HCT116 (cell line): ENCODE data around the gene TSPAN14. TPM values are rescaled to one million over a fixed set of nuclear protein-coding genes. Genes with fewer than 3 reads are reported as not detected.

Source experiments
- ATAC-seq: fragments of 200-7000 bp; cut with Tn5 transposase; 2 replicates; pipeline ENCODE4 v1.9.1; 2020; ENCODE audit warnings: mild to moderate bottlenecking, moderate library complexity
- BruUV-seq: library from RNA; stranded (reverse); fragments of 400-500 nt; replicated peaks from 2 replicates; lab custom pipeline; 2021; lab: Mats Ljungman, UMichigan
- CTCF ChIA-PET: fragments of 300-600 bp; sonication (Branson Sonifier 250); formaldehyde crosslinking; loops from one replicate; lab custom pipeline; 2021; ENCODE audit warnings: antibody characterized with exemption; lab: Charles Lee
- POLR2A ChIA-PET: fragments of 300-600, 350-600 bp; sonication (Branson Sonifier 250); formaldehyde crosslinking; loops from one replicate; lab custom pipeline; 2021; ENCODE audit warnings: antibody characterized with exemption; lab: Charles Lee
- RAD21 ChIA-PET, 2 experiments: fragments of 300-600 bp; sonication (Branson Sonifier 250); formaldehyde crosslinking; loops; one replicate each; lab custom pipeline; 2023; ENCODE audit warnings: low total read pairs in 2 of 2; ENCODE audit not compliant: uncharacterized antibody in 2 of 2, unreplicated experiment in 2 of 2, low non-redundant PET in 1 of 2; lab: Charles Lee
- DNase-seq: peaks from one replicate; pipeline ENCODE4 v3.0.0-alpha.2; 2010; ENCODE audit warnings: low read depth, low spot score
- H2AFZ ChIP-seq: fragments of 200-600 bp; shearing (Covaris generic), sonication (generic); 2 replicates; pipeline ENCODE4 v1.6.1; 2017; ENCODE audit warnings: low read depth, mixed run types, mixed read lengths, antibody characterized with exemption, low read length; ENCODE audit not compliant: poor library complexity, severe bottlenecking
- H3K27ac ChIP-seq: 2 replicates; pipeline ENCODE4 v1.5.1; 2012; ENCODE audit warnings: low read depth, low read length
- H3K27me3 ChIP-seq: fragments of 200-600 bp; sonication (generic); 2 replicates; pipeline ENCODE4 v1.6.1; 2016; ENCODE audit warnings: mixed run types, low read length, mixed read lengths; ENCODE audit not compliant: insufficient read depth
- H3K36me3 ChIP-seq, 2 experiments: fragments of 200-500 bp in 1 of 2; fragments of 200-600 bp in 1 of 2; sonication (Bioruptor generic) in 1 of 2; sonication (generic) in 1 of 2; 2 replicates each; pipeline versions ENCODE4 v1.5.1 to v1.6.1; 2014 to 2016; ENCODE audit warnings: low read length in 2 of 2, inconsistent platforms in 1 of 2, mixed read lengths in 1 of 2, mixed run types in 1 of 2; ENCODE audit not compliant: insufficient read depth in 2 of 2, control insufficient read depth in 1 of 2
- H3K4me1 ChIP-seq, 2 experiments: fragments of 200-600 bp in 1 of 2; sonication (generic) in 1 of 2; 2 replicates each; pipeline versions ENCODE4 v1.5.1 to v1.6.1; 2012 to 2017; ENCODE audit warnings: low read length in 2 of 2, inconsistent platforms in 1 of 2, mild to moderate bottlenecking in 1 of 2, mixed read lengths in 1 of 2, mixed run types in 1 of 2, moderate library complexity in 1 of 2; ENCODE audit not compliant: insufficient read depth in 2 of 2, control insufficient read depth in 1 of 2
- H3K4me2 ChIP-seq: fragments of 200-600 bp; sonication (generic); 2 replicates; pipeline ENCODE4 v1.6.1; 2017; ENCODE audit warnings: mixed run types, low read length, mixed read lengths
- H3K4me3 ChIP-seq, 2 experiments: fragments of 200-600 bp in 1 of 2; sonication (generic) in 1 of 2; replicated peaks in 1 of 2; 2 replicates each; pipeline ENCODE4 v1.5.1; 2011 to 2016; ENCODE audit warnings: low read length in 2 of 2, control low read depth in 1 of 2, low read depth in 1 of 2, mild to moderate bottlenecking in 1 of 2, mixed read lengths in 1 of 2, mixed run types in 1 of 2
- H3K79me2 ChIP-seq: fragments of 200-600 bp; sonication (generic); 2 replicates; pipeline ENCODE4 v1.6.1; 2017; ENCODE audit warnings: mild to moderate bottlenecking, mixed run types, low read length, moderate library complexity, mixed read lengths; ENCODE audit not compliant: insufficient read depth
- H3K9ac ChIP-seq: fragments of 200-600 bp; sonication (generic); 2 replicates; pipeline ENCODE4 v1.6.1; 2016; ENCODE audit warnings: low read length, mixed read lengths
- H3K9me2 ChIP-seq: fragments of 200-600 bp; sonication (generic), shearing (Covaris generic); 2 replicates; pipeline ENCODE4 v1.6.1; 2017; ENCODE audit warnings: mixed run types, mild to moderate bottlenecking, moderate library complexity; ENCODE audit not compliant: insufficient read depth
- H3K9me3 ChIP-seq, 2 experiments: fragments of 200-500 bp in 1 of 2; fragments of 200-600 bp in 1 of 2; sonication (Bioruptor generic) in 1 of 2; sonication (generic) in 1 of 2; 2 replicates each; pipeline ENCODE4 v1.6.1; 2014 to 2017; ENCODE audit warnings: low read length in 2 of 2, mixed read lengths in 2 of 2, inconsistent platforms in 1 of 2, low read depth in 1 of 2, mild to moderate bottlenecking in 1 of 2, mixed run types in 1 of 2, moderate library complexity in 1 of 2; ENCODE audit not compliant: control insufficient read depth in 1 of 2, insufficient read depth in 1 of 2
- H4K20me1 ChIP-seq: fragments of 200-600 bp; sonication (generic), shearing (Covaris generic); 2 replicates; pipeline ENCODE4 v1.6.1; 2017; ENCODE audit warnings: mixed run types, mild to moderate bottlenecking, moderate library complexity; ENCODE audit not compliant: insufficient read depth
- CEBPB ChIP-seq: IDR thresholded peaks from 2 replicates; pipeline ENCODE4 v1.6.1; 2012; ENCODE audit warnings: low read depth
- EGR1 ChIP-seq: IDR thresholded peaks from 2 replicates; pipeline ENCODE4 v1.6.1; 2012; ENCODE audit warnings: low read depth
- FOSL1 ChIP-seq: IDR thresholded peaks from 2 replicates; pipeline ENCODE4 v1.6.1; 2012; ENCODE audit warnings: low read depth
- POLR2AphosphoS5 ChIP-seq: IDR thresholded peaks from 2 replicates; pipeline ENCODE4 v1.6.1; 2011; ENCODE audit warnings: mild to moderate bottlenecking, low read depth, low read length, moderate library complexity
- SP1 ChIP-seq: IDR thresholded peaks from 2 replicates; pipeline ENCODE4 v1.6.1; 2012; ENCODE audit warnings: low read depth
- SRF ChIP-seq: IDR thresholded peaks from 2 replicates; pipeline ENCODE4 v1.6.1; 2012; ENCODE audit warnings: low read depth
- ZNF274 ChIP-seq: fragments of 200-500 bp; sonication (Bioruptor generic); IDR thresholded peaks from 2 replicates; pipeline ENCODE4 v1.6.1; 2014; ENCODE audit warnings: mild to moderate bottlenecking, low read depth, low read length, inconsistent platforms
- intact Hi-C: fragments of 100-400 bp; cut with micrococcal nuclease; formaldehyde crosslinking; loops from 2 replicates; pipeline ENCODE4 v1.10.0; 2022
- total RNA-seq: library from RNA; stranded (reverse); gene quantifications from one replicate; pipeline ENCODE4 v1.2.1, GENCODE V29; 2021; ENCODE audit not compliant: unreplicated experiment
- TF ChIP-seq, protein P1 (sequence below): IDR thresholded peaks from 2 replicates; pipeline ENCODE4 v1.6.1; 2012
- TF ChIP-seq, protein P2 (sequence below): IDR thresholded peaks from 2 replicates; pipeline ENCODE4 v1.6.1; 2012

TSPAN14 gene
- total RNA-seq, 1 experiment from 2014 or later = 86.8 TPM

DNA sequence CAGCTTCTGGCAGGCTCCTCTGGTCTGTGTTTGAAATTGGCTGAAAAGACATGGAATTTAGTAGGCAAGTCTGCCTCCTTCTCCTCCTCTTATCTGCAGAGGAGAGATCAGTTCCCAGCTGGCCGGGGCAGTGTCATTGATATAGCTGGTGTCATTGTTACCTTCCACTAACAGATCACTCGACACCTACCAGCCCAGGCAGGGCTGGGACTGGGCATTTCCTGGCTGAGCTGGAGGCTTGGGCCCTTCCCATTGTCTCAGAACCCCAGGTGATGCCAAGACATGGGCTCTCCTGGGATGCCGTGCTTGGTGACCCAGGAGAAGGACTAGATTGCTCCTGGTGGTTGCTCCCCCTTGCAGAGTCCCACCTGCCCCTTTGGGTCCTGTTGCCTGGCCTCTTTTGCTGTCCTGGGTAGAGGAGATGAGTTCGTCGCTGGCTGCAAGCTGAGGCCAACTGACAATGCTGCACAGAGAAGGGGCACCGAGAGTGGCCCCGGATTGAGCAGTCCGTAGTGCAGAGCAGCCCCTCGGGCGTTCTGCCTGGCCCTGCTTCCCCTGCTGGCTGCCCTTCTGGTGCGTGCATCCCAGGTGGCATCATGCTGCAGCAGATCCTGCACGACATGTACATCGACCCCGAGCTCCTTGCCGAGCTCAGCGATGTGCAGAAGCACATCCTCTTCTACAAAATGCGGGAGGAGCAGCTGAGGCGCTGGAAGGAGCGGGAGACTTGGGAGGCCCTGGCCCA, 83.8 kb downstream of the TSPAN14 start, which contains the start of gene SH2D4B:
Gene SH2D4B, plus strand, starts transcription at position 167 of the 745 bp plus-strand sequence. Its CDS starts 430 bp downstream, at position 597.
- ATAC-seq (no peak), DNase-seq (no peak)
- Histone ChIP-seq H3K79me2 (no peaks in the 10 kb centered on the region), H3K4me3 (peak within 1 kb of the TSS; percentile 73 to 83), H4K20me1 (no peaks in the 10 kb centered on the region), H3K27me3 (no peaks in the 10 kb centered on the region), H3K36me3 (no peaks in the 10 kb centered on the region), H3K4me1 (peaks cover 3 to 26% of the 10 kb centered on the region in 2 experiments; a peak in 2 of 4 replicates), H3K9me2 (no peaks in the 10 kb centered on the region), H3K4me2 (peak within 1 kb of the TSS; percentile 97)
- CTCF ChIA-PET = interaction anchor here (1.7 kb wide), 1 partner anchor 32 kb away, joined by 3 read pairs; no protein-coding TSS in a partner anchor
- POLR2A ChIA-PET = no interaction called here
- no TSS peak for BruUV-seq
- intact Hi-C loops = loop anchor here (10.0 kb wide), 1 partner anchor 283 kb away; no protein-coding TSS in a partner anchor
- RAD21 ChIA-PET = no interaction called here
- TF ChIP-seq ZNF274 = no peak
- TF ChIP-seq CEBPB = no peak
- TF ChIP-seq, protein P1, sequence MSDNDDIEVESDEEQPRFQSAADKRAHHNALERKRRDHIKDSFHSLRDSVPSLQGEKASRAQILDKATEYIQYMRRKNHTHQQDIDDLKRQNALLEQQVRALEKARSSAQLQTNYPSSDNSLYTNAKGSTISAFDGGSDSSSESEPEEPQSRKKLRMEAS = no peak
- TF ChIP-seq POLR2AphosphoS5 = no peak
- no peak for TF ChIP-seq EGR1
- TF ChIP-seq, protein P2, sequence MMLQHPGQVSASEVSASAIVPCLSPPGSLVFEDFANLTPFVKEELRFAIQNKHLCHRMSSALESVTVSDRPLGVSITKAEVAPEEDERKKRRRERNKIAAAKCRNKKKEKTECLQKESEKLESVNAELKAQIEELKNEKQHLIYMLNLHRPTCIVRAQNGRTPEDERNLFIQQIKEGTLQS = no peak
- TF ChIP-seq FOSL1 = no peak
- no peak for TF ChIP-seq SRF
- no peak for TF ChIP-seq SP1
- TF ChIP-seq, all 23 proteins: peak for 0
- H3K9ac ChIP-seq = no peak within 1 kb of the TSS
- H2AFZ ChIP-seq = no peak within 1 kb of the TSS
- no peak within 1 kb of the TSS for H3K27ac ChIP-seq
- H3K9me3 ChIP-seq = no peaks in the 10 kb centered on the region
